Measurements from ENCODE around the gene LINC00632.

DNA sequence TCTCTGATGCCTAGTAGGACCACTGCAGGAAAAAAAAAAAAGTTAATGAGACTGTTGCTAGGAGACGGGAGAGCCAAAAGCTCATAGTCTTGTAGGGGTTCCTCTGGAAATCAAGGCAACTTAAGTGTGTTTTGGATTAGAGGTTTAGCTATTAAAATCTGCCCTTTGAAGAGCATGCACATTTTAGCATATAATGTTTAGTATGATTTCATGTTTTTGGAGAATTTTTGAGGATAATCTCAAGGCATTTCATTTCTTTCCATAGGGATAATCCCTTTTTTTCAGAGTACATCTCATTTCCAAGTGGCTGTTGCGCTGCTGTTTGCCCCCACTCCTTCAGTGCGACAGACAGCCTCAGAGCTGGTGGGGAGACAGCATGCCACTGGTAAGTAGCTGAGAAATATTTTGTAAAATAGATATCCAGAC lies at the start of gene LINC00632:
- TF ChIP-seq, protein P1, sequence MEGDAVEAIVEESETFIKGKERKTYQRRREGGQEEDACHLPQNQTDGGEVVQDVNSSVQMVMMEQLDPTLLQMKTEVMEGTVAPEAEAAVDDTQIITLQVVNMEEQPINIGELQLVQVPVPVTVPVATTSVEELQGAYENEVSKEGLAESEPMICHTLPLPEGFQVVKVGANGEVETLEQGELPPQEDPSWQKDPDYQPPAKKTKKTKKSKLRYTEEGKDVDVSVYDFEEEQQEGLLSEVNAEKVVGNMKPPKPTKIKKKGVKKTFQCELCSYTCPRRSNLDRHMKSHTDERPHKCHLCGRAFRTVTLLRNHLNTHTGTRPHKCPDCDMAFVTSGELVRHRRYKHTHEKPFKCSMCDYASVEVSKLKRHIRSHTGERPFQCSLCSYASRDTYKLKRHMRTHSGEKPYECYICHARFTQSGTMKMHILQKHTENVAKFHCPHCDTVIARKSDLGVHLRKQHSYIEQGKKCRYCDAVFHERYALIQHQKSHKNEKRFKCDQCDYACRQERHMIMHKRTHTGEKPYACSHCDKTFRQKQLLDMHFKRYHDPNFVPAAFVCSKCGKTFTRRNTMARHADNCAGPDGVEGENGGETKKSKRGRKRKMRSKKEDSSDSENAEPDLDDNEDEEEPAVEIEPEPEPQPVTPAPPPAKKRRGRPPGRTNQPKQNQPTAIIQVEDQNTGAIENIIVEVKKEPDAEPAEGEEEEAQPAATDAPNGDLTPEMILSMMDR (IDR thresholded peaks at IDR 0.05) = no peak
- no peak for TF ChIP-seq POLR2AphosphoS5 (IDR thresholded peaks at IDR 0.05; ENCODE audit: insufficient read depth in 1 of 2, low read depth in 1 of 2)
- no peak for TF ChIP-seq POLR2A (IDR thresholded peaks at IDR 0.05)
